GM19372 (cell line): ENCODE measurements around the gene KRT80.

Experiments used
- ATAC-seq: cut with Tn5 transposase; IDR thresholded peaks from one replicate; pipeline ENCODE4 v1.9.1; 2021; ENCODE audit warnings: mild to moderate bottlenecking, low read depth, moderate library complexity; ENCODE audit not compliant: unreplicated experiment

KRT80 gene

DNA sequence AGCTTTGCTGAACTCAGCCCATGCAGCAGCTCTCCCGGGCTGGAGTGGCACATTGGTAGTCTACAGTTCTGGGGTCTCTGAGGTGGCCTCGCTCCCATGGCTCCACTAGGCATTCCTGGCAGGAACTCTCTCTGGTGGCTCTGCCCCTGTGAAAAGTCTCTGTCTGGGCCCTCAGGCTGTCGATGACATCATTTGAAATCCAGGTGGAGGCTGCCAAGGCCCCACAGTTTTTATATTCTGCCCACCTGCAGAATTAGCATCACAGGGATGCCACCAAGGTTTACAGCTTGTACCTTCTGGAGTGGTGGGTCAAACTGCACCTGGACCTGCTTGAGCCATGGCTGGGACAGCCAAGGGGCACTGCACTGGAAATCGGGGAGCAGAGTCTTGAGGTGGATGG is 31.6 kb downstream of the KRT80 start:
- no peak for ATAC-seq

DNA sequence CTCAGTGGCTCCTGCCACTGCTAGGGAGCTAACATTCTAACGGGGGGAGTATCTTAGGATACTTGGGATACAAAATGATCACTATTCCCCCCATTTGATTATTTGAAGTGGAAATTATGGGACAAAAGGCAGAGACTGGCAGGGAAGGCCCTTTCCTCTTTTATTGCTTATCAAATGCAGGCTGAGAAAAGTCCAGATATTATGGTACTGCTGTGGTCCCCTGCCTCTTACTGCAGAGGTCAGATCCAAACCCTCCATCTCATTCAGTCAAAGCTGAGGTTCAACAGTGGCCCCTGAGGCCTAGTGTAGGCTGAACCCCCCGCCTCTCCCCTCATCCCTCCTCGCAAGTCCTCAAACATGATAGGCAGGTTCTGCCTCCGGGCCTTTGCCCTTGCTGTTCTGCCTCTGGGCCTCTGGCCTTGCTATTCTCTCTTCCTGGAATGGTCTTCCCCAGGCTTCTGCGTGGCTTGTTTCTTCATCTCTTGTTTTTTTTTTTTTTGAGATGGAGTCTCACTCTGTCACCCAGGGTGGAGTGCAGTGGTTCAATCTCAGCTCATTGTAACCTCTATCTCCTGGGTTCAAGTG is 34.2 kb downstream of the KRT80 start:
- ATAC-seq, result no peak

GRCh38 chr12:52156757-52157565 is 34.9 kb downstream of the KRT80 start:
- ATAC-seq, result no peak

- no peak for ATAC-seq
Observed at GRCh38 chr12:52156311-52156710, 35.5 kb downstream of the KRT80 start.

GRCh38 chr12:52155048-52155868 is 36.6 kb downstream of the KRT80 start:
- ATAC-seq, result no peak

DNA sequence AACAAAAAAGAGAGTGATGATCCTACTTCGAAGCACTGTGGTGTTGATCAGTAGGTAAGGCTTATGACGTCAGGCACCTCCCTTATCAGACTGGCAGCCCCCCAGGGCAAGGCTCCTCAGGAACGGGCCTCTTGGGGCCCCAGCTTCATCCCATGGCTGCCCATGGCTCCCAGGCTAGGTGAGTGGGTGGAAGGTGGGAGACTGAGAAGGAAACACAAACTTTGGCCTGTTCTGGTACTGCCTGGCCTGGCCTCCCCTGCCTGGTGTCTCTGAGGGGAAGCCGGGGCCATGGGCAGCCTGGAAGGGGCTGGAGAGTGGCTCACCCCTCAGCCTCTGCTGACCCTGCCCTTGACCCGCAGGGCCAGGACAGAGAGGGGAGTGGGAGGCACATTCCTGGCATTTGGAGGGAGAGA is 38.9 kb downstream of the KRT80 start:
- ATAC-seq, result no peak

DNA sequence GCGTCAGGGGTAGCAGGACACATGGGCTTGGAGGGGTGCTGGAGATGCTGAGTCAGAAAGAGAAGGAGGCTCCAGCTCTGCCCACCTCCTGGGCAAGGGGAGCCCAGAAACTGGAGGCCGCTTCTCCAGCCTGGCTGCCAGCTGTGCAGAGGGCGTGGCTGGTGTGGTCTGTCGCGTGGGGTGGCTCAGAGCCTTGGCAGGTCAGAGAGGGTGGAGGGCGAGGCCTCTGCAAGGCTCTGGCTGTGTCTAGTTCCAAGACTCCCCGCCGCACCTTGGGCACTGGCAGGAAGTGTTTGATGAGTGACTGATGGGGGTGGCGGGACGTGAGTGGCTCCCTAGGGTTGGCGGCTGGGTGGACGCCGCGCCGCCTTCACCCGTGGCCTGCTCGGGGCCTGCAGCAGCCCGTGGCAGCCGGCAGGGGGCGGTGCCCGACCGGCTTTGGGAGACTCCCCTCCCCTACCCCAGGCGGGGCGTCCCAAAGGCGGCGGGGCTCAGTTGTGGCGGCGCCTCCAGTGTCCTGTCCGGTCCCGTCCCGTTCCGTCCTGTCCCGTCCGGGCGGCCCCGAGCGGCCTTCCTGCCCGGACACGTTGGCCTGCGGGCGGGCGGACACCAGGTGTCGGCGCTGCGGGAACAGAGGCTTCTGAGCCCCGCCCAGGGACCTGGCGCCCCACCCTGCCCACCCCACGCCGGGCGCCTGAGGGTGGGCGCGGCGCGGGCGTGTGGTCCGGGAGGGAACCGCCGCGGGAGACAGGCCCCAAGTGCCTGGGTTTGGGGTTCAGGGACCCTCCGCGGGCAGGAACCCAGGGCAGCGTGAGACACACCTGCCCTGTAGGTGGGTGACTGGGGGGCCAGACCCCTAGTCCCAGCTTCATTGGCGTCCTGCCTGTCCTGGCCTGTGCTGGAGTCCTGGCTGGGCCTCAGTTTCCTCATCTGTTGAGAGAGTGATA is 39.7 kb downstream of the KRT80 start:
- no peak for ATAC-seq

DNA sequence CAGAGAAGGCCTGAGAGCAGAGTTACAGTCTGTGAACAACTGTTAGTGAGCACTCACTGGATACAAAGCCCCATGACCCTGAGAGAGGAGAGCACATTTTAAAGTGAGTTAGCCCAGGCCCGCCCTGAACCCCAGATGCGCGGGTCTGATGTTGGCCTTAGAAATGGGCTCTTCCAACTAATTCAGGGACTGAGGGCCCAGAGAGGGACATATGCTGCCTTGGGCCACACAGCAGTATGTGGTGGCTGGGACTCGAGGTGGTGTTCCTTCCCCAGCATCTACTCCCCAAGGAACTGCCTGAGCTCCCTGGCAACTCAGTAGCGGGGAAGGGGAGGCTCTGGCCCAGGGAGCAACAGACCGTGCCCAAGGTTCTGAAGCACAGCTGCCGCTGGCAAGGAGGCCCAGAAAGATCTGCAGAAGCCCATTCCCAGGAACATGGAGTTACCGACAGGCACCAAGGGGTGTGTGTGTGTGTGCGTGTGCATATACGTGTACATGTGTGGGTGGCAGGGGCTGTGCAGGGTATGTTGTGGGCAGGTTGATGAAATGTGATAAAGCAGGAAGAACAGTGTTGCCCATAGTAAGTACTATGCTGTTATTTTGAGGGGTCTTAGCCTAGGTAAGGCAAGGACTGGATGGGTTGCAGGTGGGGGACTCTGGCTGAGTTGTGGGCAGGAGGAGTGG is 40.5 kb downstream of the KRT80 start:
- no peak for ATAC-seq

GRCh38 chr12:52149651-52150241 is 42.1 kb downstream of the KRT80 start:
- no peak for ATAC-seq

- no peak for ATAC-seq
Observed at GRCh38 chr12:52149182-52149641, 42.6 kb downstream of the KRT80 start.

GRCh38 chr12:52148464-52149181 is 43.2 kb downstream of the KRT80 start:
- no peak for ATAC-seq

GRCh38 chr12:52147964-52148463 is 43.8 kb downstream of the KRT80 start:
- no peak for ATAC-seq

DNA sequence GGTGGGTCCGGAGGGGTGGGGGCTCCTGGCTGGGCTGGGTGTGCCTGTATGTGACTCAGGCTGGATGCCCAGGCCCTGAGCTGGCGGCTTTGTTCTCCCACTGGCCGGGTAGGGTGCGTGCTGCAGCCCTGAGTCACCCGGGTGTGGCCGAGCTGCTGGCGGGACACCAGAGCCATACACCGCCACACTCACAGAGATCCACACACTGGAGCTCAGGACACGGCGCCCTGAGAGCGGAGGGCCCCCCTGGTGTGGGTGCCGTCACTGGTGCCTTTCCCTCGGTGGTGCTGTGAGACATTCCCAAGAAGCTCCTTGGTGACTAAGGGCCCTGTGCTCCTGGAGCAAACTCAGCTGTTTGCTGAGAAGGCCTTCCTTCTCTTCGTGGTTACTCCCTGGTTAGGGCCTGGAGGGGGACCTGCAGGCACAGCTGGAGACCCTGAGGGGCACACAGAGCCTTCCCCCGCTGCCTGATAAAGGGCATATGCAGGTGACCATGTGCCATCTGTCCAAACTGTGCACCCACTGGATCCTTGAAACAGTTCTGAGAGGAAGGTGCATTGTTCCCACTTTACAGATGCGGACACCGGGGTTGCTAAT is 44.3 kb downstream of the KRT80 start:
- no peak for ATAC-seq

- no peak for ATAC-seq
Observed at GRCh38 chr12:52146822-52147366, 44.9 kb downstream of the KRT80 start.

- no peak for ATAC-seq
Observed at GRCh38 chr12:52146089-52146821, 45.6 kb downstream of the KRT80 start.

DNA sequence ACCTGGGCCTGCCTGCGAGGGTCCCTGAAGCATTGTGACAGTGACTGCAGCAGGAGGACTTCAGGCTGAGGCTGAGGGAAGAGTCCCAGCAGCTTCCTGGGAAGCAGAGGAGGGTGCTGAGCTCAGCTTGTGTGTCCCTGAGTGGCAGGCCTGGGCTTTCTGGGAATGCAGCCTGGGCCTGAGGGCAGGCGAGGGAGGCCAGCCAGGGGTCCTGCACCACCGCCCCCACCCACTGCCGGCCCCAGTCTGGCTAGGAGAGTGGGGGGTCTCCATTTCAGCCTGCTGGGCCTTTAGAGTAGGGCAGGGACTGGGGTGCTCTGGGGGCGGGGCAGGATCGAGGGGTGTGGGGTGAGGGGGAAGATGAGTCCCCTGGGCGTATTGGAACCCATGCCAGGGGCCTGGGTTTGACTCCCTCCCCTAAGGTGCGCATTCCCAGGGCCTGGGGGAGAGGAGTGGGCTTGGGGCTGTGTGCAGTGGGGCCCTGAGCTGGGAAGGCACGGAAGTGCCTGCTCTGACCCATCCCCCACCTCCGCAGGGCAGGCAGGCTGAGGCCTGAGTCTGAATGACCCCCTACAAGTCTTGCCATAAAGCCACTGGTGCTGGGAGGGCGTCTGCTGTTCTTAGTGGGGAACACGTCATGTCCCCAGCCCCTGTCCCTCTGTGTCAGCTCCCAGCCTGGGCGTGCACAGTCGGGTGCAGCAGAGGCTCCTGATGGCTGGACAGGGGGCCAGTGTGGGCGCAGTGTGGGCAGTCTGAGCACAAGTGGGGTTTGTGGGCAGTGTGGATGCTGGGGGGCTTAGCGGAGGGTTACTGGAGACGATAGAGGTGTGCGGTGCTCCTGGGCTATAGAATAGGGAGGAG is 46.4 kb downstream of the KRT80 start:
- ATAC-seq, result no peak
